T-cell (primary cell): ENCODE data around the gene CACNA1A. TPM values are rescaled to one million over a fixed set of nuclear protein-coding genes. Genes with fewer than 3 reads are reported as not detected.
A peak's percentile ranks its signal among the peaks of the same experiment; 100 is the strongest.
"Not testable (repeated sequence)": the region's sequence is repeated elsewhere in the genome, so short reads cannot be mapped to it uniquely, and the experiment has no call there.

ENCODE experiments used
- ATAC-seq, 4 experiments: fragments of 200-7000 bp in 3 of 4; fragments of 150-1000 bp in 1 of 4; cut with Tn5 transposase; replicated peaks in 1 of 4; 1 replicate in 3 of 4; 2 replicates in 1 of 4; pipeline ENCODE4 v1.10.0; 2021; ENCODE audit warnings: moderate library complexity in 3 of 4, mild to moderate bottlenecking in 2 of 4, moderate number of reproducible peaks in 1 of 4
- CTCF ChIA-PET, 2 donors: fragments of 300-600 bp; sonication (Branson Sonifier 250); formaldehyde crosslinking; loops; one replicate each; lab custom pipeline; 2022; ENCODE audit warnings: antibody characterized with exemption in 2 of 2; lab: Charles Lee
- POLR2A ChIA-PET, 2 donors: fragments of 300-600 bp; sonication (Branson Sonifier 250); formaldehyde crosslinking; loops; one replicate each; lab custom pipeline; 2022; ENCODE audit warnings: antibody characterized with exemption in 2 of 2; lab: Charles Lee
- DNase-seq, 35 experiments: peaks; one replicate each; pipeline versions ENCODE4 v3.0.0 to v3.0.0-alpha.2; 2013 to 2023
- H3K27ac ChIP-seq: one replicate; pipeline ENCODE4 v1.5.1; 2013; ENCODE audit warnings: low read length
- H3K27me3 ChIP-seq, 2 experiments: replicated peaks in 1 of 2; 1 replicate in 1 of 2; 2 replicates in 1 of 2; pipeline versions ENCODE4 v1.6.1 to v1.7.0; 2013; ENCODE audit warnings: low read length in 1 of 2, mixed read lengths in 1 of 2; ENCODE audit not compliant: control insufficient read depth in 2 of 2, insufficient read depth in 2 of 2; ENCODE audit errors: extremely low read depth in 1 of 2
- H3K36me3 ChIP-seq, 2 donors: 1 replicate in 1 of 2; 2 replicates in 1 of 2; pipeline versions ENCODE4 v1.6.1 to v1.7.0; 2013; ENCODE audit warnings: low read length in 1 of 2; ENCODE audit not compliant: control insufficient read depth in 2 of 2, insufficient read depth in 1 of 2; ENCODE audit errors: extremely low read depth in 1 of 2
- H3K4me1 ChIP-seq, 2 experiments: 1 replicate in 1 of 2; 2 replicates in 1 of 2; pipeline versions ENCODE4 v1.6.1 to v1.7.0; 2013; ENCODE audit warnings: low read length in 2 of 2, mixed read lengths in 1 of 2; ENCODE audit not compliant: insufficient read depth in 2 of 2, control insufficient read depth in 1 of 2; ENCODE audit errors: extremely low read depth in 1 of 2
- H3K4me3 ChIP-seq, 2 donors: 1 replicate in 1 of 2; 2 replicates in 1 of 2; pipeline versions ENCODE4 v1.5.1 to v1.7.0; 2013; ENCODE audit warnings: mild to moderate bottlenecking in 2 of 2, low read length in 1 of 2, moderate library complexity in 1 of 2; ENCODE audit not compliant: control insufficient read depth in 1 of 2; ENCODE audit errors: extremely low read depth in 1 of 2
- H3K9me3 ChIP-seq: 2 replicates; pipeline ENCODE4 v1.7.0; 2013
- H3K27ac Mint-ChIP-seq, 2 donors: one replicate each; pipeline ENCODE4 v1.8.0; 2020 to 2021; ENCODE audit warnings: mild to moderate bottlenecking in 2 of 2, mixed read lengths in 2 of 2
- H3K27me3 Mint-ChIP-seq, 2 donors: one replicate each; pipeline ENCODE4 v1.8.0; 2021 to 2022; ENCODE audit warnings: mixed read lengths in 2 of 2
- H3K36me3 Mint-ChIP-seq: one replicate; pipeline ENCODE4 v1.8.0; 2021; ENCODE audit warnings: mixed read lengths
- H3K4me1 Mint-ChIP-seq, 3 donors: one replicate each; pipeline ENCODE4 v1.8.0; 2020 to 2022; ENCODE audit warnings: mixed read lengths in 3 of 3, mild to moderate bottlenecking in 1 of 3
- H3K4me3 Mint-ChIP-seq, 3 donors: one replicate each; pipeline ENCODE4 v1.8.0; 2020 to 2022; ENCODE audit warnings: mild to moderate bottlenecking in 3 of 3, mixed read lengths in 3 of 3, moderate library complexity in 3 of 3
- H3K9me3 Mint-ChIP-seq, 3 donors: one replicate each; pipeline ENCODE4 v1.8.0; 2020 to 2022; ENCODE audit warnings: mixed read lengths in 3 of 3
- WGBS: methylation state at CpG from one replicate; pipeline ENCODE4 v1.1.5; 2013; ENCODE audit warnings: missing lambda C conversion rate; ENCODE audit not compliant: insufficient coverage; 5-methylcytosine and 5-hydroxymethylcytosine counted together
- total RNA-seq, 35 experiments: library from RNA in 6 of 35; stranded (reverse) in 6 of 35; fragments of 120-200 nt in 1 of 35; gene quantifications; one replicate each; pipeline versions ENCODE4 v1.2.1 to v1.2.4 and lab custom pipeline; 2013 to 2026

CACNA1A gene
- total RNA-seq, 5 donors from 2014 or later (not counting 1 experiment from before 2014, with no cell fraction given): 0.33 to 0.89 (median 0.51) TPM

DNA sequence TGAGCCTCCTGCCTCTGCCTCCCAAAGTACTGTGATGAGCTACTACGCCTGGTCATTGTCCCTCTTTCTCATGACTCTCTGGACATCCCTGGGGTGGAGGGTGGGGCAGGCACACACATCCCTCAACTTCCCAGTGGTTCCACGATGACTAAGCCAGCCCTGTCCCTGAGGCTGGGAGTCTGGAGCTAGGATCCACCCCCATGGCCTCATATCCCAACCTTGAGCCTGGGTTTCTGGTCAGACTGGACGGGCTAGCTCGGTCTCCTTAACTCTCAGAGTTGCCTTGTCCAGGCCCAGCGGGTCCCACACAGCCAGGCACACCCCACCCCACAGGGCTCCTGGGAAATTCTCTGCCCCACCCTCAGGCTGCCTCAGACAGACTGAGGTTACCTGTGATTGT, 336.5 kb downstream of the CACNA1A start:
- H3K4me1 Mint-ChIP-seq: peaks cover 79 to 93% (median 81%) of the 10 kb centered on the region in 3 donors
- WGBS: 87% methylated on average over 3 of the region's 5 CpGs

DNA sequence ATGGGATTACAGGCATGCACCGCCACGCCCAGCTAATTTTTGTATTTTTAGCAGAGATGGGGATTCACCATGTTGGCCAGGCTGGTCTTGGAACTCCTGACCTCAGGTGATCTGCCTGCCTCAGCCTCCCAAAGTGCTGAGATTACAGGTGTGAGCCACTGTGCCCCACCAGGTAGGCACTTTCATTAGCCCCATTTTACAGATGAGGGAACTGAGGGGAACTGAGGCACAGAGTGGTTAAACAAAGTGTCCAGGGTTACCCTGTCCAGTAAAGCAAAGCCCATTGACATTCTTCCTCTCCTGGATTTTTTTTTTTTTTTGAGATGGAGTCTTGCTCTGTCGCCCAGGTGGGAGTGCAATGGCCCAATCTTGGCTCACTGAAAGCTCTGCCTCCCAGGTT, 340.1 kb downstream of the CACNA1A start:
- H3K4me1 ChIP-seq: peaks cover 54 to 100% of the 10 kb centered on the region in 2 experiments
- H3K27ac ChIP-seq: peak overlapping the region; percentile 95
- H3K27me3 Mint-ChIP-seq, H3K36me3 ChIP-seq, H3K9me3 Mint-ChIP-seq, H3K36me3 Mint-ChIP-seq, DNase-seq, H3K4me3 ChIP-seq, H3K9me3 ChIP-seq, ATAC-seq, H3K27me3 ChIP-seq, CTCF ChIA-PET: not testable (repeated sequence)
- Mint-ChIP-seq H3K4me1 (peaks cover 78 to 91% (median 86%) of the 10 kb centered on the region in 3 donors), H3K4me3 (peak overlapping the region in 1 of 3 donors; percentile 82), H3K27ac (peak overlapping the region; percentile 99 to 100)
- POLR2A ChIA-PET: interaction anchor here in 1 of 2 donors (0.7 kb wide), 1 partner anchor 431 kb away, joined by 8 read pairs; no protein-coding TSS in a partner anchor
- WGBS: 100% methylated on average over 1 of the region's 3 CpGs

More for the DNA sequence above, 336.5 kb downstream of the CACNA1A start:
- Mint-ChIP-seq H3K36me3 (no peaks in the 10 kb centered on the region), H3K4me3 (peak overlapping the region in 2 of 3 donors; percentile 39 to 82), H3K9me3 (no peaks in the 10 kb centered on the region), H3K27me3 (no peaks in the 10 kb centered on the region), H3K27ac (peak overlapping the region; percentile 99 to 100)
- CTCF ChIA-PET: interaction anchor here in 1 of 2 donors (0.5 to 1.4 kb wide), 2 partner anchors 25 to 1403 kb away, joined by 3 read pairs; no protein-coding TSS in a partner anchor
- H3K4me3 ChIP-seq: no peak overlapping the region
- H3K27me3 ChIP-seq: no peaks in the 10 kb centered on the region
- DNase-seq (no peak), ATAC-seq (no peak)
- no peaks in the 10 kb centered on the region for H3K36me3 ChIP-seq
- POLR2A ChIA-PET: interaction anchor here in 1 of 2 donors (0.6 kb wide), 1 partner anchor 74 kb away, joined by 5 read pairs; no protein-coding TSS in a partner anchor
- H3K4me1 ChIP-seq: peaks cover 57 to 100% of the 10 kb centered on the region in 2 experiments
- peak overlapping the region; percentile 95 for H3K27ac ChIP-seq
- no peaks in the 10 kb centered on the region for H3K9me3 ChIP-seq

DNA sequence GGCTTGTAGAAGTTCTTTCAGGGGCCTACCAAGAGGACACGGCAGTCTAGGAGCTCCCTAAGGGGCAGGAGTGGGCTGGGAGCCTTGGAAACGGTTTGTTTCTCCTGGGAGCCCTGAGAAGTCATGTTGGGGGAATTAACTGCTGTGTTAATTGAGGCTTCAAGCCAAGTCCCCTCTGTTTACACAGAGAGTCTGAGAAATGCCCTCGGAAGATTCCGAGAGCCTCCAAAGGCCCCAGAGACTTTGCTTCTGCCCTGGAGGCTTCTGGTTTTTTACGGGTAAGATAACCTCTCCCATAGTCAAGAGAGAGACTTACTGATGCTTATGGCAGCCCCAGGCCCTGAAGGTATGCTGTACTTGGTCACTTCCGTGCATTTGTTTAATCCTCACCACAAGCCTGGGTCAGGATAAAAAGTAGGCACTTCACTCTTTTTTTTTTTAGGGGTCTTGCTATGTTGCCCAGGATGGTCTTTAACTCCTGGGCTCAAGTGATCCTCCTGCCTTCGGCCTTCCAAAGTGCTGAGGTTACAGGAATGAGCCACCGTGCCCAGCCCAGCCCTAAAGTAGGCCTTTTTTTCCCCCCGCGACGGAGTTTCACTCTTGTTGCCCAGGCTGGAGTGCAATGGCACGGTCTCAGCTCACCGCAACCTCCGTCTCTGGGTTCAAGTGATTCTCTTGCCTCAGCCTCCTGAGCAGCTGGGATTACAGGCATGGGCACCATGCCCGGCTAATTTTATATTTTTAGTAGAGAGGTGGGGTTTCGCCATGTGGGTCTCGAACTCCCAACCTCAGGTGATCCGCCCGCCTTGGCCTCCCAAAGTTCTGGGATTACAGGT, 340.9 kb downstream of the CACNA1A start:
- Histone ChIP-seq H3K36me3 (no peaks in the 10 kb centered on the region), H3K4me1 (peaks cover 58 to 100% of the 10 kb centered on the region in 2 experiments), H3K4me3 (no peak overlapping the region), H3K27me3 (no peaks in the 10 kb centered on the region), H3K27ac (peak overlapping the region; percentile 87), H3K9me3 (no peaks in the 10 kb centered on the region)
- ATAC-seq (no peak), DNase-seq (no peak)
- ChIA-PET CTCF (interaction anchor here in 1 of 2 donors (0.5 kb wide), 1 partner anchor 64 kb away, joined by 4 read pairs; no protein-coding TSS in a partner anchor), POLR2A (interaction anchor here (0.5 to 0.7 kb wide), 2 partner anchors 567 to 1241 kb away, joined by 3 to 7 read pairs; no protein-coding TSS in a partner anchor)
- WGBS: 94% methylated on average over 10 of the region's 19 CpGs
- Mint-ChIP-seq H3K4me3 (peak overlapping the region in 1 of 3 donors; percentile 82), H3K36me3 (no peaks in the 10 kb centered on the region), H3K27me3 (no peaks in the 10 kb centered on the region), H3K27ac (peak overlapping the region; percentile 99 to 100), H3K4me1 (peaks cover 72 to 89% (median 83%) of the 10 kb centered on the region in 3 donors), H3K9me3 (no peaks in the 10 kb centered on the region)

DNA sequence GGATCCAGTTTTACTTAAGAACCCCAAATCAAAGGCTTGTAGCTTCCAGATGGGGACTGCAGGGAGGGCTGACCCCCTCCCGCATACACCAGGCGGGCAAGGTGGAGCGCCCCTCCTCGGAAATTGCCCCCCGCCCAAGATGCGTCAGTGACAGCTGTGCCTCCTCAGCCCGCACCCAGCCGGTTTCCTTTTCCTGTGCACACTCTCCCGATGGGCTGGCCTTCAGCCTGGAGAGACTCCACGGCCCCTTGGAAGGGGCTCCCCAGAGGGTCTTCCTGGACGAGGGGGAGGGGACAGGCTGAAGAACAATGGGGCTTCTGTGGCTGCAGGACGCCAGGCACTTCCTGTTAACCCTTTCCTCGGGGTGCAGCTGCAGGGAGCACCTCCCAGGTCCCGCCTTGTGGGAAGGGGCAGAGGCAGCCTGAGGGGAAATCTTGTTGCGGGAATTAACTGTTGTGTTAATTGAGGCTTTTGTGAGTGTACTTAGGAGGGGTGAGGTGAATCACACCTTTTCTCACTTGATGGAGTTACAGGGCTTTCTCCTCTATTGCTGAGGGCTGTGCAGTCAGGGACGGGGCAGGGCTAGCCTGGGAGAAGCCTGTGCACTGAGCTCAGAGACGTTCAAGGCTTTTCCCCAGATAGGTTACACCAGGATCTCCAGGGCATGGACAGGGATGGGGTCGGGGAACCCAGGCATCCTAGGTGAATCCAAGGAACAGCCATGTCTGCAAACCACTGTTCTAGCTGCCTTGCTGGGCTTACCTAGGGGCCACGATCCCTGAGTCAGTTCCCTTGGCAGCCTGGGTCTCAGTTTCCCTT, 341.7 kb downstream of the CACNA1A start:
- H3K27me3 ChIP-seq: no peaks in the 10 kb centered on the region
- ChIA-PET CTCF (interaction anchor here in 1 of 2 donors (0.5 to 1.2 kb wide), 2 partner anchors 14 to 64 kb away, joined by 3 to 4 read pairs; partner anchors contain the start of genes IER2 and STX10), POLR2A (interaction anchor here (0.6 to 1.6 kb wide), 3 partner anchors 12 to 1240 kb away, joined by 3 to 6 read pairs (median 5); no protein-coding TSS in a partner anchor)
- peaks cover 52 to 96% of the 10 kb centered on the region in 2 experiments for H3K4me1 ChIP-seq
- no peaks in the 10 kb centered on the region for H3K36me3 ChIP-seq
- Mint-ChIP-seq H3K36me3 (no peaks in the 10 kb centered on the region), H3K4me1 (peaks cover 71 to 86% (median 79%) of the 10 kb centered on the region in 3 donors), H3K27ac (peak overlapping the region; percentile 99 to 100), H3K27me3 (no peaks in the 10 kb centered on the region), H3K4me3 (peak overlapping the region; percentile 52 to 82 (median 58)), H3K9me3 (no peaks in the 10 kb centered on the region)
- DNase-seq: peak in 11 of 35 experiments; percentile 3 to 67 (median 36)
- H3K9me3 ChIP-seq: no peaks in the 10 kb centered on the region
- peak overlapping the region; percentile 37 to 66 for H3K4me3 ChIP-seq
- WGBS: 18% methylated on average over 12 of the region's 19 CpGs
- H3K27ac ChIP-seq: peak overlapping the region; percentile 87
- ATAC-seq: peak in 1 of 4 experiments; percentile 5

DNA sequence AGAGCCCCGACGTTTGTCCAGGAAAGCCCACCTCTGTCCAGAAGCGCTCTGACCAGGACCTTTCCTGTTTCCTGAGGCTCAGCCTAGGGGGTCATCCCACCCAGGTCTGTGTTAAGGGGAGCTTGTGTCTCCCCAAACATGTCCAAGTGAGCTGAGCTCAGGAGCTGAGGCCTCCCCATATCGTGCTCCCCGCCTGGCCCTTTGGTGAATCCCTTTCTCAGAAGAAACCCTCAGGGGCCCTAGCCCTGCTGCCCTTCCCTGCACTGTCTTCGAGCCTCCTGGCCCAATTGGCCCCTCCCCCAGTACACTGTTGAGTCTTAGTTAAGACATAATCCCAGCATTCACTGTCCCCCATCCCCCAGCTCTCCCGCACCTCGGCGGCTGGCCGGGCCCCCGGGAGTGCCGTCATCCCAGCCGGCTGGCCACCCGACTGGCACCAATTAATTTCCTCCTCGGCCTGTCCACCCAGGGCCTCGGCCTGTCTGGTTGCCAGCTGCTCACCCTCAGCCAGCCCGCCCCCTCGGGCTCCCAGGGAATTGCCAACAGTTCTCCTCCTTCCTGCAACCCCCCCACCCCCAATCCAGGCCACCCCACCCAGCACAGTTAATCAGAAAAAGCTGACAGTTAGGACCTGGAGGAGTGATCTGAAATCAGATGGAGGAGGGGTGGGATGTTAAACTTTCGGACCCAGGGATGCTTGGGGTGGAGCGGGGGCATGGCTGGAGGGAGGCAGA, 342.5 kb downstream of the CACNA1A start:
- H3K27me3 ChIP-seq: no peaks in the 10 kb centered on the region
- ChIA-PET POLR2A (interaction anchor here in 1 of 2 donors (1.6 kb wide), 1 partner anchor 12 kb away, joined by 6 read pairs; no protein-coding TSS in a partner anchor), CTCF (interaction anchor here (1.2 to 1.3 kb wide), 2 partner anchors 9 to 13 kb away, joined by 3 to 6 read pairs; partner anchors contain the start of genes IER2 (in 1 of the 2) and STX10 (in 1 of the 2))
- Mint-ChIP-seq H3K36me3 (no peaks in the 10 kb centered on the region), H3K9me3 (no peaks in the 10 kb centered on the region), H3K4me3 (peak overlapping the region; percentile 79 to 82 (median 82)), H3K27me3 (no peaks in the 10 kb centered on the region), H3K27ac (peak overlapping the region; percentile 99 to 100), H3K4me1 (peaks cover 67 to 83% (median 73%) of the 10 kb centered on the region in 3 donors)
- 43% methylated on average over 11 of the region's 20 CpGs for WGBS
- H3K4me1 ChIP-seq: peaks cover 51 to 88% of the 10 kb centered on the region in 2 experiments
- peak in 3 of 4 experiments; percentile 2 to 11 (median 3) for ATAC-seq
- peak overlapping the region; percentile 62 to 66 for H3K4me3 ChIP-seq
- no peaks in the 10 kb centered on the region for H3K9me3 ChIP-seq
- H3K36me3 ChIP-seq: no peaks in the 10 kb centered on the region
- H3K27ac ChIP-seq: peak overlapping the region; percentile 87
- peak in 10 of 35 experiments; percentile 15 to 61 (median 33) for DNase-seq
